Choroid plexus epithelial cell (primary cell): ENCODE measurements around the gene MCRIP1.
"Not testable (repeated sequence)": the region's sequence is repeated elsewhere in the genome, so short reads cannot be mapped to it uniquely, and the experiment has no call there.

Experiments used
- DNase-seq: peaks from one replicate; pipeline ENCODE4 v3.0.0-alpha.2; 2010; ENCODE audit warnings: low read depth
- H3K4me3 ChIP-seq: 2 replicates; pipeline ENCODE4 v1.5.1; 2011; ENCODE audit warnings: low read depth, mild to moderate bottlenecking, control low read depth, low read length, moderate library complexity
- TF ChIP-seq, protein P1 (sequence below): conservative IDR thresholded peaks from 2 replicates; pipeline ENCODE4 v1.5.1; 2011; ENCODE audit warnings: low read depth, mild to moderate bottlenecking, control low read depth, inconsistent platforms, low read length, moderate library complexity

The MCRIP1 gene

DNA sequence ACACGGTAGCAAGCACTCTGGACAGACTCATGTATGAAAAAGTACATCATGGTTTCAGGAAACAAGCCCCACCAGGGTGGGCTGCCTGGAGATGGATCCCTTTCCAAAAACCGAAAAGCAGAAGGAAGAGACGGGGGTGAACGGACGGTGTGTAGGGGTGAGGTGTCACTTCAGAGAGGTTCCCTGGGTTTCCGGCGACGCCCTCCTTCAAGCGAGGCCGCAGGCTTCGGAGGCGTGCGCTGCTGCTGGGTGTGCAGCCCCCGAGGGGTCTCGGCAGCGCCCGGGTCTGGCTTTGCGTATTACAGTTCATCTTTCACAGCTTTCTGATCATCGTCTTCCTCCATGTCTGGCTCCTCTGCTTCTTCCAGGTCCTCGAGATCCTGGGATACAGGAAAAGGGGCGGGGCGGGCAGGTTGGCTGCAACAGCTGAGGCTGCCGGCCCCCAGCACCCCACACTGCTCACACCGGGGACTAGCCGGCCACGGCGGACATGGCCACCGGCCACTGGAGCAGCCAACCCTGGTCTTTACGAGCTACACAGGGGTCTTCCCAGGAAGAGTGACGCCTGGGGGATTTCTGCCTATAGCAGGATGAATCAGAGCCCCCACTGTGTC, 10.7 kb upstream of the MCRIP1 start:
- TF ChIP-seq, protein P1, sequence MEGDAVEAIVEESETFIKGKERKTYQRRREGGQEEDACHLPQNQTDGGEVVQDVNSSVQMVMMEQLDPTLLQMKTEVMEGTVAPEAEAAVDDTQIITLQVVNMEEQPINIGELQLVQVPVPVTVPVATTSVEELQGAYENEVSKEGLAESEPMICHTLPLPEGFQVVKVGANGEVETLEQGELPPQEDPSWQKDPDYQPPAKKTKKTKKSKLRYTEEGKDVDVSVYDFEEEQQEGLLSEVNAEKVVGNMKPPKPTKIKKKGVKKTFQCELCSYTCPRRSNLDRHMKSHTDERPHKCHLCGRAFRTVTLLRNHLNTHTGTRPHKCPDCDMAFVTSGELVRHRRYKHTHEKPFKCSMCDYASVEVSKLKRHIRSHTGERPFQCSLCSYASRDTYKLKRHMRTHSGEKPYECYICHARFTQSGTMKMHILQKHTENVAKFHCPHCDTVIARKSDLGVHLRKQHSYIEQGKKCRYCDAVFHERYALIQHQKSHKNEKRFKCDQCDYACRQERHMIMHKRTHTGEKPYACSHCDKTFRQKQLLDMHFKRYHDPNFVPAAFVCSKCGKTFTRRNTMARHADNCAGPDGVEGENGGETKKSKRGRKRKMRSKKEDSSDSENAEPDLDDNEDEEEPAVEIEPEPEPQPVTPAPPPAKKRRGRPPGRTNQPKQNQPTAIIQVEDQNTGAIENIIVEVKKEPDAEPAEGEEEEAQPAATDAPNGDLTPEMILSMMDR, result no peak
- H3K4me3 ChIP-seq, result no peak overlapping the region
- DNase-seq, result no peak

DNA sequence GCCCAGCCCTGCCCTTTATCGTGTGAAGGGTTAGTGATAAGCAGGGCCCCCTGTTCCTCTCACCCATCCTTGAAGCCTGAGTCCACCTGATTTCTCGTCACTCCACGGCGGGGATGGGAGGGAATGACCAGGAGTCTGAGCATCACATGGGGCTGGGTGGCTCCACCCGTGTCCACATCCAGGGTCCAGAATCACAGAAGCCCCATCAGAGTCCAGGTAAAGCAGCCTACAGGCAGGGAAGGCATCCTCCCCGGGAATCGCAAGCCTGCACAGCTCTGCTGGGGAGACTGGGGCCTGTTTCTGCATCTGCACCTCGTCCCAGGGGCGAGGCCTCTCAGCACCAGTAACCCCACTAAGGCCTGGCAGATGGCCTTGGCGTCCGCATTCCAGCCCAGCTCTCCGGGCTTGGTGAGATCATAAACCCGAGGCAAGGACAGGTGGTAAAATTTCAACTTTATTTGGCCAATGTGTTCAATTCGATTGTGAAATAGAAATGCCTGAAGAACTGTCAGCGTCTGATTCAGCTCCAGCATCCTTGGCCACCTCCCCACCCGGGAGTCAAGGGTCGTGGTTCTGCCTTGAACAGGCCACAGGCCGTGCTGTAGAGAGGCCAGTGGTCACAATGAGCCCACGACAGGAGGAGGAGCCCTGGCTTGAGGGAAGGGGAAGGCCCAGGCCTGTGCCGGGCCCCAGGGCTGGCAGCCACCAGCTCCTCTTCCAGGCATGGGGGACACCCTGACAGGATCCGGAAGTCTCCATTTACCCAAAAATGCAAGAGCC, 9.8 kb upstream of the MCRIP1 start:
- H3K4me3 ChIP-seq, result no peak overlapping the region
- no peak for DNase-seq
- TF ChIP-seq, protein P1, result no peak

DNA sequence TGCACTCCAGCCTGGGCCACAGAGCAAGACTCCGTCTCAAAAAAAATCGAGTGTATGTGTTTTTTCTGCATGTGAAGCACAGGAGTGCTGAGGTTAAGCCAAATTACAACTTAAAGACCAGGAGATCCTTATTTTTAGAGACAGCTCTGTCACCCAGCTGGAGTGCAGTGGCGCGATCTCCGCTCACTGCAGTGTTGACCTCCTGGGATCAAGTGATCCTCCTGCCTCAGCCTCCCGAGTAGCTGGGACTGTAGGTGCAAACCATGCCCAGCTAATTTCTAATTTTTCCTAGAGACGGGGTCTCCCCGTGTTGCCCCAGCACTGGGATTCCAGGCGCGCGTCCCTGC, 9.3 kb upstream of the MCRIP1 start:
- DNase-seq, result no peak
- TF ChIP-seq, protein P1, result no peak
- H3K4me3 ChIP-seq, result no peak overlapping the region

DNA sequence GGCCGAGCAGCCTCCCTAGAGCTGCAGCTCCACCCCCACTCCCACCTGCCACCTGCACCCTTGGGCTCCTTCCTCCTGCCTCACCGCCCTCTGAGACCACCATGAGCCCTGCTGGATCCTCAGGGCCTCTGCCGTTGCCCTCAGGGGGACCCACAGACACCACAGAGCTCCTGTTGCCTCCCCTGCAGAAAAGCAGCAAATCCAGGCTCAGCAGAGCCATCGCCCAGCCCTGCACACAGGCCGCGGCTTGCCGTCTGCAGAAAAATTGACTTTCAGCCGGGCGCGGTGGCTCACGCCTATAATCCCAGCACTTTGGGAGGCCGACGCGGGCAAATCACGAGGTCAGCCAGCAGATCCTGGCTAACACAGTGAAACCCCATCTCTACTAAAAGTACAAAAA, 8.8 kb upstream of the MCRIP1 start:
- DNase-seq, result no peak
- TF ChIP-seq, protein P1, result no peak

DNA sequence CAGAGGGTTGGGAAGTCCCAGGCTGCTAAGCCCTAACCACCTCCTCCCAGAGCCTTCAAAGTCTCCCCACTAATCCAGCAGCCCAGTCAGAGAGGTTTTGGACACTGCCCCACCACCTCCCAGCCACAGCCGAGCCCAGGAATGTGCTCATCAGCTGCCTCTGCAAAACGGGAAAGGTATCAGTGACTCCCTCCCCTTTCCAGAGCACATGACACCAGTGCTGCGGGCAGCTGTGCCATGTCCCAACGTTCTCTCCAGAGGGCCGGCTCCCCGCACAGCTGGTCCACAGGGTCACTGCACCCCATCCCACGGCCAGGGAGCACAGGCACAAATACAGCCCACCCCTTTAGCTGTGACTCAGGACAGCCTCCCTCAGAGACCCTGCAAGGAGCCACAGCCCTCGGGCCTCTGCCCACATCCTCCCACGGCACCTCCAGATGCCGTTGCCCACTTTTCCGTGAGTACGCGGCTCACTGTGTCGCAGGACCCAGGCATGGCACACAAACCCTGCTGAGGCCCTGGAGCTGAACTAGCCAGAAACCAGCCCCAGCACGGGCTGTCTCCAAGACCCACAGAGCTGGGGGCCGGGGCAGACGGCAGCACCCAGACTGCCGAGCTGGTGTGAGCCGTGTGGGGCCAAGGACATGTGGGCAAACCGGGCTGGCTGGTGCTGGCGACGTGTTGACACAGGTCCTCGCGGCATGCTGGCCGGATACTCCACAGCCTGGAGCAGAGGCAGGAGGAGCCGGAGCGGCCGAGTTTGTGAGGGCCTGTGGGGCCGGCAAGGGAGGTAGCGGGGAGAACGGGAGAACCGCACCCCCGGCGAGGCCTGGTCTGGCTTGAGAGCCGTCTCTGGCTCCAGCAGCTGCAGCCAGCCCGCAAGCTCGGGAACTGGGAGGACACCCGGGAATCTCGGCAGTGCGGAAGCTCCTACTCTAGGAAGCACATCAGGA, 8.0 kb upstream of the MCRIP1 start:
- TF ChIP-seq, protein P1, result no peak
- H3K4me3 ChIP-seq, result no peak overlapping the region
- no peak for DNase-seq

More for the DNA sequence above, 8.8 kb upstream of the MCRIP1 start:
- no peak overlapping the region for H3K4me3 ChIP-seq

DNA sequence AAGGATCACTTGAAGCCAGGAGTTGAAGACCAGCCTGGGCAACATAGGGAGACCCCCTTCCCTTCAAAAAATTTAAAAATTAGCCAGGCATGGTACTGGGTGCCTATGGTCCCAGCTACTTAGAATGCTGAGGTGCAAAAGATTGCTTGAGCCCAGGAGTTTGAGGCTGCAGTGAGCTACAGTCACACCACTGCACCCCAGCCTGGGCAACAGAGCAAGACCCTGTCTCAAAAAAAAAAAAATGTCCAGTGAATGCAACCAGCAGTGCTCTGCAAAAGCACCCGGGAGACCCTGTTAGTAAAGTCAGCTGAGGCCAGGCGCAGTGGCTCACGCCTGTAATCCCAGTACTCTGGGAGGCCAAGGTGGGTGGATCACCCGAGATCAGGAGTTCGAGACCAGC, 7.0 kb upstream of the MCRIP1 start:
- not testable (repeated sequence) for DNase-seq, H3K4me3 ChIP-seq

DNA sequence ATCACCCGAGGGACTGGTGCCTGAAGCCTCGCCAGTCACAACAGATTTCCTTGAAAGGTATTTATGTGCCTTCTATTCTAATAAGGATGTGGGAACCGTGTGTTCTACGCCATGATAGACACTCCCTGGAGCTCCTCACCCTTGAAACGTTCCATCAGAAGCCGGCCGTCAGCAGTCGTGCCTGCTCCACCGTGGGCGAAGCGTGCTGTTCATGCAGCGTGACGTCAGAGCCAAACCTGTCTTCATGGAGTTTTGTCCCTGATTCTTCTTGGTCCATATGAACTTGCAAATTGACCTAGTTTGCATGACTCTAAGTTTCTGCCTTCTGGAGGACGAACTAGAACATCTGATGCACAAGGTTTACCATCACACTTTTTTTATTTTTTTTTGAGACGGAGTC, 6.2 kb upstream of the MCRIP1 start:
- TF ChIP-seq, protein P1, result no peak
- no peak overlapping the region for H3K4me3 ChIP-seq
- DNase-seq, result no peak
